Activated CD4-positive, alpha-beta memory T cell treated with anti-CD3 and anti-CD28 coated beads, Interleukin-2, amount 10 ng/mL, durations not matched to agents 7 days and 5 days (primary cell): ENCODE results near the gene CHST11. TPM values are rescaled to one million over a fixed set of nuclear protein-coding genes. Genes with fewer than 3 reads are reported as not detected.
"Not testable (repeated sequence)": the region's sequence is repeated elsewhere in the genome, so short reads cannot be mapped to it uniquely, and the experiment has no call there.

Experiments
- CTCF ChIA-PET: fragments of 350-600 bp; sonication (Branson Sonifier 250); formaldehyde crosslinking; loops from one replicate; lab custom pipeline; 2021; ENCODE audit warnings: antibody characterized with exemption, inconsistent platforms; lab: Charles Lee
- POLR2A ChIA-PET: fragments of 350-600 bp; sonication (Branson Sonifier 250); formaldehyde crosslinking; loops from one replicate; lab custom pipeline; 2021; ENCODE audit warnings: antibody characterized with exemption; lab: Charles Lee
- DNase-seq: peaks from one replicate; pipeline ENCODE4 v3.0.0-alpha.2; 2020
- H3K27ac Mint-ChIP-seq: one replicate; pipeline ENCODE4 v1.8.0; 2021; ENCODE audit warnings: mild to moderate bottlenecking, mixed read lengths
- H3K27me3 Mint-ChIP-seq: one replicate; pipeline ENCODE4 v1.8.0; 2021; ENCODE audit warnings: mixed read lengths
- H3K36me3 Mint-ChIP-seq: one replicate; pipeline ENCODE4 v1.8.0; 2021; ENCODE audit warnings: low read depth, mixed read lengths
- H3K4me1 Mint-ChIP-seq: one replicate; pipeline ENCODE4 v1.8.0; 2021; ENCODE audit warnings: mixed read lengths
- H3K4me3 Mint-ChIP-seq: one replicate; pipeline ENCODE4 v1.8.0; 2021; ENCODE audit warnings: mild to moderate bottlenecking, mixed read lengths
- H3K9me3 Mint-ChIP-seq: one replicate; pipeline ENCODE4 v1.8.0; 2021; ENCODE audit warnings: mixed read lengths
- total RNA-seq, 2 experiments: library from RNA; stranded (reverse); gene quantifications; one replicate each; pipeline ENCODE4 v1.2.3, GENCODE V29; 2021

The CHST11 gene
- total RNA-seq, 2 experiments from 2014 or later = 124 to 125 TPM

DNA sequence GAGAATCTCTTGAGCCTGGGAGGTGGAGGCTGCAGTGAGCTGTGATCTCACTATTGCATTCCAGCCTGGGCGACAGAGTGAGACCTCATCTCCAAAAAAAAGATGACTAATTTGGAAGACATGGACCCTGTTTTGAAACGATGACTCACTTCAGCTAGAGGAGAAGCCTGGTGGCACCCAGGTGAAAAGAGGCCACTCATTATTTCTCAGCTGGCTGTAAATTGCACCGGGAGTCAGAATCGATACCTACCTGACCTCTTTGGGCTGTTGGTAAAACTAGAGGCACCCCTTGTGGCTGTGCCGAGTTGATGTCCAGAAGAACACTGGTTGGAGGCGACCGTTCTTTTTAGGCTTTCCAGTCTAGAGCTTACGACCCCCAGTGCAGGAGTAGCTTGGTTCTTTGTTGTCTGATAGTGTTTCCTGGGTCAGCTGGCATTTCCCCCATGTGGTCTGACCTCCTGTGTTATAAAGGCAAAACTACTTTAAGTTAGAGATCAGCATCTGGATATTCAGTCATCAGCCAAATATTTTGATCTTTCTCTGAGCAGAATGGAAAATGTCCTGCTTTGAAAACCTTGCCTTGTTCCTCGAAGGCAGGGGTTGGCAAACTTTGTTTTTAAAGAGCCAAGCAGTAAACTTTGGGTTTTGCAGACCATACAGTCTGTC lies 93.2 kb downstream of the CHST11 start:
- ChIA-PET POLR2A (interaction anchor here (1.1 kb wide), 1 partner anchor 11 kb away, joined by 3 read pairs; no protein-coding TSS in a partner anchor), CTCF (no interaction called here)
- no peak for DNase-seq
- Mint-ChIP-seq H3K36me3 (peaks cover 71% of the 10 kb centered on the region), H3K27ac (no peak overlapping the region), H3K27me3 (no peaks in the 10 kb centered on the region), H3K4me3 (no peak overlapping the region), H3K9me3 (peaks cover 23% of the 10 kb centered on the region), H3K4me1 (peaks cover 67% of the 10 kb centered on the region)

DNA sequence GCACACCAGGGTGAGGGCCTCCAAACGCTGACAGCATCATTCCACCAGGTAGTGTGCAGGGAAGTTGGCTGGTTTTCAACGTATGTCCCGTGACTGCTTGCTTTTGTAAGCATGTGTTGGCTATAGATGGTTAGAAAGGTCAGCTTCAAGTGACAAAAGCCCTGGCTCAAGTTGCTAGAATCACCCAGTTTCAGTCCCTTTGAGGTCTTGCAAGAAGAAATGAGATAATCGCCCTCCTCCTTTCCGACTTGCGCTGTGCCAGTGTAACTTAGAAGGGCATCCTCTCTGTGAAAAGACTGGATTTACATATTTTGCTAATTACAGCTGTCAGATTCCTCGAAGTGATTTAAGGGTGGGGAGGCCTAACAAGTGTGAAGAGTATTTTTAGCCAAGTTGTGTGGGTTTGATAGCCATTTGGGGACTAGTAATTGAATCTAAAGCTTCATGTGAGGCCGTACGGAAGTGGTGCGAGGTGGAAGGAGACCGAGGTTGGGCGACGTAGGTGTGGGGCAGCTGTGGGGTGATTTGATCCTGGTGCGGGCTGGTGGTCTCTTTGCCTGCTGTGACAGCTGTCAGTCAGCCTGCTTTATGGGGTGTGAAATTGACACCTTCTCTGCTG lies 94.7 kb downstream of the CHST11 start:
- no peak overlapping the region for H3K4me3 Mint-ChIP-seq
- H3K9me3 Mint-ChIP-seq = peaks cover 23% of the 10 kb centered on the region
- H3K4me1 Mint-ChIP-seq = peaks cover 68% of the 10 kb centered on the region
- CTCF ChIA-PET = interaction anchor here (1.2 kb wide), 1 partner anchor 170 kb away, joined by 3 read pairs; no protein-coding TSS in a partner anchor
- POLR2A ChIA-PET = interaction anchor here (1.0 kb wide), 1 partner anchor 12 kb away, joined by 3 read pairs; no protein-coding TSS in a partner anchor
- no peak overlapping the region for H3K27ac Mint-ChIP-seq
- no peak for DNase-seq
- no peaks in the 10 kb centered on the region for H3K27me3 Mint-ChIP-seq
- H3K36me3 Mint-ChIP-seq = peaks cover 71% of the 10 kb centered on the region

DNA sequence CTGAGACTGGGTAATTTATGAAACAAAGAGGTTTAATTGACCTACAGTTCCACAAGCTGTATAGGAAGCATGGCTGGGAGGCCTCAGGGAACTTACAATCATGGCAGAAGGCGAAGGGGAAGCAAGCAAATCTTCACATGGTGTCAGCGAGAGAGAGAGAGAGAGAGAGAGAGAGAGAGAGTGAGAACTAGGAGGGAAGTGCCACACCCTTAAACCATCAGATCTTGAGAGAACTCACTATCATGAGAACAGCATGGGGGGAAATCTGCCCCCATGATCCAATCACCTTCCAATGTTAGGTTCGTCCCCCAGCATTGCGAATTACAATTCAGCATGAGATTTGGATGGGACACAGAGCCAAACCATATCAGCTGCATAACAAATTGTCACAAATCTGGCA lies 96.7 kb downstream of the CHST11 start:
- Mint-ChIP-seq H3K36me3 (peaks cover 72% of the 10 kb centered on the region), H3K9me3 (peaks cover 23% of the 10 kb centered on the region), H3K4me3 (no peak overlapping the region), H3K27ac (no peak overlapping the region), H3K4me1 (peaks cover 58% of the 10 kb centered on the region), H3K27me3 (no peaks in the 10 kb centered on the region)
- POLR2A ChIA-PET = interaction anchor here (1.2 to 3.8 kb wide), 3 partner anchors 14 to 59 kb away, joined by 3 to 11 read pairs (median 5); no protein-coding TSS in a partner anchor
- no peak for DNase-seq
- CTCF ChIA-PET = no interaction called here

DNA sequence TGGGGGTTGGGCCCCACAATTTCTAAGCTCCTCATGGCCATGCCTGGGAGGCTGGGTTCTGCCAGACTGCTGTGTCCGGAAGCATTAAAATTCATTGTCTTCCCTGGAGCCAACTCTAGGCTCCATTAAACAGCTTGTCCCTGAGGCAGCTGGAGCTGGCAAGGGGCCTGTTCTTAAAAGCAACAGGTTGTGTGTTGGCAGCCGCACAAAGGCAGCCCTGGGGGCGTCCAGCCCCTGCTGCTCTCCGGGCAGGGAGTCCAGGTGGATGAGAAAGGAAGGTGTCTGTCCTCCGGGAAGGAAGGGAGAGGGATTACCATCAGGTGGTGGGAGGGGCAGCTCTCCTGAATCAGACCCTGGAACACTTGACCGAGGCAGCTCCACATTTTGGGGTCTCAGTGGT lies 98.9 kb downstream of the CHST11 start:
- no peak for DNase-seq
- ChIA-PET POLR2A (interaction anchor here (1.3 to 3.8 kb wide), 2 partner anchors 9 to 13 kb away, joined by 3 to 11 read pairs; no protein-coding TSS in a partner anchor), CTCF (no interaction called here)
- no peak overlapping the region for H3K4me3 Mint-ChIP-seq
- peaks cover 23% of the 10 kb centered on the region for H3K9me3 Mint-ChIP-seq
- no peaks in the 10 kb centered on the region for H3K27me3 Mint-ChIP-seq
- H3K36me3 Mint-ChIP-seq = peaks cover 70% of the 10 kb centered on the region
- H3K4me1 Mint-ChIP-seq = peaks cover 42% of the 10 kb centered on the region
- H3K27ac Mint-ChIP-seq = no peak overlapping the region

DNA sequence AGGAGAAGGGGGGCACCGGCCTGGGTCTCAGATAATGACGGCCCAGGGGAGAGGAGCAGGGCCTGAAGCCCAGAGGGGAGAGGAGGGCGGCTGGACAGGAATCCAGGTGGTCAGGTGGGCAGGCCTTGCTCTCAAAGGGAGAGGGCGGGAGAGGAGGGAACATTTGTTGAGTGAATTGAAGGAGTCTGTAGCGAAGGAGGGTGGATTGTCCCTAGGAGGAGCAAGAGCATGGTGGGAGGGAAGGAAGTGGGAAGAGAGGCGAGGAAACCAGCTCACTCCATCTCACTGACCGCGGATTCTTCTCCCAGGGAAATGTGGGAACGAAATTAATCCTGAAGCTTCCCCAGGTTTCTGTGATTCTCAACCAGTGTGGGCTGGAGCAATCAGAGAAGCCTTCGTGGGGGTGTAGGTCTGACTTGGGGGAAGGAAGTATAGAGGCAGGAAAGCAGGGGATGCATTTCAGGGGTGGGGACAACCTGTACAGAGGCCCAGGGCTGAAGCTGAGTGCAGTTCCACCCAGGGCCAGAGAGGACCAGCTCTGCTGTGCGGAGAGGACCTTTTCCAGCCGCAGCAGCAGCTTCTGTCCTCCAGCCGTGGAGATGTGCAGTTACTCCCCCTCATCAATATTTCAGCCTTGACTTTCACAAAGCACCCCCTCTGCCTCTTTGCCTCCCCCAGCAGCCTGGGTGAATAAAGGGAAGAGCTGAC lies 100.9 kb downstream of the CHST11 start:
- Mint-ChIP-seq H3K27me3 (no peaks in the 10 kb centered on the region), H3K4me1 (peaks cover 30% of the 10 kb centered on the region), H3K36me3 (peaks cover 66% of the 10 kb centered on the region), H3K9me3 (peaks cover 14% of the 10 kb centered on the region), H3K4me3 (no peak overlapping the region), H3K27ac (no peak overlapping the region)
- DNase-seq = no peak
- ChIA-PET POLR2A (no interaction called here), CTCF (interaction anchor here (1.6 kb wide), 1 partner anchor 11 kb away, joined by 4 read pairs; no protein-coding TSS in a partner anchor)

DNA sequence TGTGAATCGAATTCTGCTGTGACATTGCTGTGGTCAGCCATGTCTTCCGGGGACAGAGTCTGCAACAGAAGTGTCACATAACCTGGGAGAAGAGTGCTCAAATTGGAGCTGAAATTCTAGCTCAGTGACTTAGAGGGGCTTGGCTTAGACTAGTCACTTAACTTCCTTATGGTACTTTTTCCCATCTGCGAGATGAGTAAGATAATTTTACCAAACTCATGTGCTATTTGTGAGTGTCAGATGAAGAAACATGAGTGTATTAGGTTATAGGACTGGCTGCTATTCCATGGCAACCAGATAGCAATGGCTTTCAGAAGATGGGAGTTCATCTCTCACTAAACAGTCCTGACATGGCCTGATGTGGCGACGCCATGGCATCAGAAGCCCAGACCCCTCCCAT lies 104.1 kb downstream of the CHST11 start:
- Mint-ChIP-seq H3K4me1 (peaks cover 17% of the 10 kb centered on the region), H3K27ac (no peak overlapping the region), H3K36me3 (peaks cover 70% of the 10 kb centered on the region), H3K27me3 (no peaks in the 10 kb centered on the region), H3K9me3 (peaks cover 13% of the 10 kb centered on the region), H3K4me3 (no peak overlapping the region)
- ChIA-PET POLR2A (no interaction called here), CTCF (no interaction called here)
- no peak for DNase-seq

DNA sequence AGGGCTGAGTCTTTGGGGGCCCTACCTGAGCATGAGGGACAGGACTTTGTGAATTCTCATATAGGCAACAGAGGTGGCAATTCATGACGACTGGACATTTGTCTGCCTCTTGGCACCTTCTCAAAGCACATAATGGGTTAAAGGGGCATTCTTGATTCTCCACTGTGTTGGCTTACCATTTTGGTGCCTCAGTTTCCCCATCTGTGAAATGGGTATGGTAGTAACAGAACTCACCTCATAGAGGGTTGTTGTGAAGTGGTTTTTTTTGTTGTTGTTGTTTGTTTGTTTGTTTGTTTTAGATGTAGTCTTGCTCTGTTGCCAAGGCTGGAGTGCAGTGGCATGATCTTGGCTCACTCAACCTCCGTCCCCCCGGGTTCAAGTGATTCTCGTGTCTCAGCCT lies 106.0 kb downstream of the CHST11 start:
- CTCF ChIA-PET = no interaction called here

DNA sequence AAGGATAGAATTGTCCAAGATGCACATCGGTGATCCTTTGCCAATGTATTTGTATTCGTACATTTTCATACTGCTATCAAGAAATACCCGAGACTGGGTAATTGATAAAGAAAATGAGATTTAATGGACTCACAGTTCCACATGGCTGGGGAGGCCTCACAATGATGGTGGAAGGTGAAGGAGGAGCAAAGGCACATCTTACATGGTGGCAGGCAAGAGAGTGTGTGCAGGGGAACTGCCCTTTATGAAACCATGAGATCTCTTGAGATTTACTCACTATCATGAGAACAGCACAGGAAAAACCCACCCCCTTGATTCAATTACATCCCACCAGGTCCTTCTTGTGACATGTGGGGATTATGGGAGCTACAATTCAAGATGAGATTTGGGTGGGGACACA lies 107.9 kb downstream of the CHST11 start:
- Mint-ChIP-seq H3K4me1 (peaks cover 48% of the 10 kb centered on the region), H3K36me3 (peaks cover 75% of the 10 kb centered on the region), H3K9me3 (peaks cover 19% of the 10 kb centered on the region)
- not testable (repeated sequence) for H3K4me3 Mint-ChIP-seq, DNase-seq, H3K27ac Mint-ChIP-seq, H3K27me3 Mint-ChIP-seq
- ChIA-PET POLR2A (interaction anchor here (1.6 kb wide), 1 partner anchor 10 kb away, joined by 3 read pairs; no protein-coding TSS in a partner anchor), CTCF (interaction anchor here (0.7 kb wide), 1 partner anchor 461 kb away, joined by 5 read pairs; no protein-coding TSS in a partner anchor)

More for the DNA sequence above, 106.0 kb downstream of the CHST11 start:
- POLR2A ChIA-PET = interaction anchor here (1.2 kb wide), 1 partner anchor 11 kb away, joined by 3 read pairs; no protein-coding TSS in a partner anchor
- DNase-seq = no peak
- peaks cover 77% of the 10 kb centered on the region for H3K36me3 Mint-ChIP-seq
- H3K27ac Mint-ChIP-seq = no peak overlapping the region
- H3K4me1 Mint-ChIP-seq = peaks cover 29% of the 10 kb centered on the region
- peaks cover 18% of the 10 kb centered on the region for H3K9me3 Mint-ChIP-seq
- H3K4me3 Mint-ChIP-seq = no peak overlapping the region
- no peaks in the 10 kb centered on the region for H3K27me3 Mint-ChIP-seq

DNA sequence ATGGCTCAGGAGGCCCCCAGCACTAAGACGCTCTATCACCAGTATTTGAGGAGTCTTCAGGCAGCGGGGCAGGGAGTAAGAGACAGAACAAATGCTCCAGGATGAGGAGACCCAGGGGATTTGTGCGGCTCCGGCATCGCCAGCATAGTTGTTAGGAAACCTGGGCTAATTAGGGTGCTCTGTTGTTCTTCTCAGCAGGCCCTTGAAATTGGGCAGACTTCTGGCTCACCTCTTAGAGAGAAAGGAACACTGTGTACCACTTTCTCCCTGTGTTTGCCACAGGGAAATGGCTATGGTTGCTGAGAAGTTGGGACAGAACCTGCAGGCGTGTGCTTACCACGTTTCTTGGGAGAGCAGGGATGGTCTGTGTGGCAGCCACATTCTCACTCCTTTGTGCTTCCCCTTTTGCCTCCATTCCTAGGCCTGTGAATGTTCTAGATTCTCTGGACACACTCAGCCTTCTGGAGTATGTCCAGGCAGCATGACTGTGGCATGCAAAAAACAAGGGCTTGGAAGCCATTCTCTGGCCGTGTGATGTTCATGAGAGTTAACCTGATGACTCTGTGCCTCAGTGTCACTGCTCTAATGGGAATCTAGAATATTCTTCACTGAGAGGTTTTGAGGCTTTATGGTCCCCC lies 109.0 kb downstream of the CHST11 start:
- Mint-ChIP-seq H3K4me3 (no peak overlapping the region), H3K27me3 (no peaks in the 10 kb centered on the region), H3K27ac (no peak overlapping the region), H3K9me3 (peaks cover 19% of the 10 kb centered on the region), H3K4me1 (peaks cover 58% of the 10 kb centered on the region), H3K36me3 (peaks cover 76% of the 10 kb centered on the region)
- ChIA-PET POLR2A (no interaction called here), CTCF (no interaction called here)
- no peak for DNase-seq

DNA sequence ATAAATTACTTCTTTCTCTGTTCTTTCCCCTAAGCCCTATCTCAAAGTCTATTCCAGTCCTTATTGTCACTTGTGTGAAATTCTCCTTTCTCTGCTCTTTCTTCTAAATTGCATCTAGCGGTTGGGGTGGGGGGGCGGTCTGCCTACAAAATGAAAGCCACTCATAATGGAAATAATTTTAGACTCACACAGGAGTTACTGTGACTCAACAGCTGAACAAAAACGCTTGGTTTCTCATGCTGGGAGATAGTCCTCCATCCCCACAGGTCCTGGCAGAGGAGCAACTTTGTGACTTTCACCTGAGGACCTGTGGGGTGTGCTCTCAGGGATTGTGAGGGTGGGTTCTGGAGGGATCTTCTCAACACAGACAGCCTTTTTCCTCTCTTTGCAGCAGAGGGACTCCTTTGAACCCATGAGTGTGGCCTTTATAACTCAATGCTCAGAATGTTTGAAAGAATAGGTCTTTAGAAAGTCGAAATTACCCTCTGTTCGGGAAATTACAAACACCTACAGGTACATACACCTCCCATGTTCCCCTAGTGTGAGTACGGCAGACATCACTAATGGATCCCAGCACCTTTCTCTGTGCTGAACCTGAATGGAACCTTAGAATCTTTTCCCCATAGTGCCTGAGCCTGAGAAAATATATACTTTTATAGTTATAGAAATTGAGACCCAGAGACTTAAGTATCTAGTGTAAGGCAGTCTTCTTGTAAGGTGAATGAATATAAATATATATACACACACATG lies 109.7 kb downstream of the CHST11 start:
- Mint-ChIP-seq H3K4me3 (no peak overlapping the region), H3K36me3 (peaks cover 77% of the 10 kb centered on the region), H3K4me1 (peaks cover 63% of the 10 kb centered on the region), H3K27me3 (no peaks in the 10 kb centered on the region), H3K27ac (no peak overlapping the region), H3K9me3 (peaks cover 19% of the 10 kb centered on the region)
- ChIA-PET CTCF (no interaction called here), POLR2A (no interaction called here)
- DNase-seq = no peak

DNA sequence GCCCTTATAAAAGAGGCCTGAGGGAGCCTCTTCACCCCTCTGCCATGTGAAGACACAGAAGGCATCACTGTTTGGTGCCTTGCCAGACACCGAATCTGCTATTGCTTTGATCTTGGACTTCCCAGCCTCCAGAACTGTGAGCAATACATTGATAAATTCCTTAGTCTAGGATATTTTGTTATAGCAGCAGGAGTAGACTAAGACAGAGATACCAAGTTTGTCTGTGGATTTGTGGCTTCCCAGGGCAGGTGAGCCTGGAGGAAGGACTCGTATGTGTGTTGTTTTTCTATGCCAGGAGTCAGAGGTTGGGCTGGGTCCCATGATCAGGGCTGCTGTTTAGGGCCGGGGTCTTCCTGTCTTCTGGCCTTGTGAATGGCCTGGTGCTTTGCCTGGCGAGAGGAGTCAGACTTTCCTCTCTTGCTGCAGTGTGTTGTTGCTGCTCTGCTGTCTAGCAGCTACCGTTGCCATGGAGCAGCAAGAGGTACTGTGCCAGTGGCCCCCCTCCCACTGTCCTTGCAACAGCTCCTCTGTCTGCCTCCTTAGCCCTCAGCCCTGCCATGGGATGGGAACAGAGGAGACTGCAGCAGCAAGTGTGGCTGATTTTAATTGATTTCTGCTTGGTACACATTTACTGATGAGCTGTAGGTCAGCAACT lies 111.2 kb downstream of the CHST11 start:
- Mint-ChIP-seq H3K27me3 (no peaks in the 10 kb centered on the region), H3K36me3 (peaks cover 75% of the 10 kb centered on the region), H3K4me1 (peaks cover 72% of the 10 kb centered on the region), H3K27ac (peak overlapping the region; percentile 87), H3K9me3 (peaks cover 22% of the 10 kb centered on the region), H3K4me3 (no peak overlapping the region)
- DNase-seq = no peak
- POLR2A ChIA-PET = interaction anchor here (0.8 to 3.2 kb wide), 9 partner anchors 12 to 390 kb away, joined by 3 to 28 read pairs (median 9); partner anchors contain the start of gene CHST11
- CTCF ChIA-PET = interaction anchor here (0.9 to 1.7 kb wide), 5 partner anchors 10 to 111 kb away, joined by 4 to 10 read pairs (median 5); partner anchors contain the start of gene CHST11
